SK-N-SH (cell line): ENCODE results near the gene TCF25.

Experiments used
- CTCF ChIP-seq: fragments of 200-600 bp; sonication (generic); IDR thresholded peaks from 2 replicates; pipeline ENCODE4 v1.6.1; 2017; ENCODE audit warnings: antibody characterized with exemption, mild to moderate bottlenecking, moderate library complexity
- ELF1 ChIP-seq: IDR thresholded peaks from 2 replicates; pipeline ENCODE4 v1.4.0; 2012
- EP300 ChIP-seq, 2 experiments: IDR thresholded peaks; 2 replicates each; pipeline versions ENCODE4 v1.4.0 to v1.6.1; 2012; ENCODE audit warnings: borderline replicate concordance in 1 of 2, low read depth in 1 of 2, low read length in 1 of 2
- MAX ChIP-seq: IDR thresholded peaks from 2 replicates; pipeline ENCODE4 v1.4.0; 2012; ENCODE audit warnings: low read depth
- POLR2AphosphoS5 ChIP-seq: IDR thresholded peaks from 2 replicates; pipeline ENCODE4 v1.6.1; 2012; ENCODE audit warnings: low read depth, low read length
- RAD21 ChIP-seq: IDR thresholded peaks from 2 replicates; pipeline ENCODE4 v1.6.1; 2012; ENCODE audit warnings: mild to moderate bottlenecking, low read length
- REST ChIP-seq: IDR thresholded peaks from 2 replicates; pipeline ENCODE4 v1.6.1; 2012; ENCODE audit warnings: mild to moderate bottlenecking, low read depth, low read length, moderate library complexity
- RFX5 ChIP-seq: IDR thresholded peaks from 2 replicates; pipeline ENCODE4 v1.6.1; 2012; ENCODE audit warnings: mild to moderate bottlenecking, improper control_type of control experiment, low read length
- RXRA ChIP-seq: IDR thresholded peaks from 2 replicates; pipeline ENCODE4 v1.4.0; 2012; ENCODE audit warnings: low read depth, mild to moderate bottlenecking, borderline replicate concordance
- SMC3 ChIP-seq: IDR thresholded peaks from 2 replicates; pipeline ENCODE4 v1.6.1; 2012; ENCODE audit warnings: low read depth, low read length, improper control_type of control experiment
- TEAD4 ChIP-seq: IDR thresholded peaks from 2 replicates; pipeline ENCODE4 v1.4.0; 2012; ENCODE audit warnings: mild to moderate bottlenecking, borderline replicate concordance; ENCODE audit not compliant: insufficient read depth
- USF1 ChIP-seq: IDR thresholded peaks from 2 replicates; pipeline ENCODE4 v1.4.0; 2012; ENCODE audit warnings: low read depth, borderline replicate concordance
- USF2 ChIP-seq: fragments of 150-350 bp; IDR thresholded peaks from 2 replicates; pipeline ENCODE4 v1.6.1; 2017; ENCODE audit warnings: antibody characterized with exemption, low read length, low read depth, borderline replicate concordance
- YY1 ChIP-seq: IDR thresholded peaks from 2 replicates; pipeline ENCODE4 v1.4.0; 2012; ENCODE audit warnings: low read depth, mild to moderate bottlenecking

- TF ChIP-seq REST (no peak), CTCF (no peak), RAD21 (no peak), USF2 (no peak), ELF1 (no peak), RFX5 (no peak), USF1 (no peak), YY1 (no peak), SMC3 (no peak), EP300 (IDR thresholded peaks at IDR 0.05; ENCODE audit: borderline replicate concordance in 1 of 2, low read depth in 1 of 2, low read length in 1 of 2) (no peak), POLR2AphosphoS5 (no peak), TEAD4 (no peak), MAX (no peak), RXRA (no peak)
Observed at GRCh38 chr16:89862732-89863131, 10.7 kb upstream of the TCF25 start.
